H1 (cell line): ENCODE data around the gene MEX3D. TPM values are rescaled to one million over a fixed set of nuclear protein-coding genes. Genes with fewer than 3 reads are reported as not detected.

Source experiments
- CTCF ChIA-PET: fragments of 300-600 bp; sonication (Branson Sonifier 250); formaldehyde crosslinking; loops from one replicate; lab custom pipeline; 2021; ENCODE audit not compliant: partially characterized antibody; lab: Charles Lee
- POLR2A ChIA-PET: fragments of 300-600 bp; sonication (Branson Sonifier 250); formaldehyde crosslinking; loops from one replicate; lab custom pipeline; 2021; ENCODE audit warnings: inconsistent platforms; ENCODE audit not compliant: partially characterized antibody; lab: Charles Lee
- DNase-seq, 2 experiments: peaks; one replicate each; pipeline versions ENCODE4 v3.0.0 to v3.0.0-alpha.2; 2010 to 2022; ENCODE audit warnings: low spot score in 2 of 2, low read depth in 1 of 2, mixed read lengths in 1 of 2
- FAIRE-seq: peaks from 2 replicates; lab custom pipeline; 2011; peaks lifted over from hg19 to GRCh38; lab: Jason Lieb, UNC
- H2AFZ ChIP-seq: 2 replicates; pipeline ENCODE4 v1.8.1; 2012; ENCODE audit warnings: low read length, inconsistent platforms
- H2AK5ac ChIP-seq: 2 replicates; pipeline ENCODE4 v1.6.1; 2013; ENCODE audit warnings: low read depth, low read length
- H2BK120ac ChIP-seq: replicated peaks from 2 replicates; pipeline ENCODE3; 2013; ENCODE audit warnings: low read depth, low read length, inconsistent platforms
- H2BK12ac ChIP-seq: 2 replicates; pipeline ENCODE4 v1.6.1; 2013; ENCODE audit warnings: low read depth, low read length
- H2BK15ac ChIP-seq: 2 replicates; pipeline ENCODE4 v1.6.1; 2013; ENCODE audit warnings: low read length
- H2BK20ac ChIP-seq: 2 replicates; pipeline ENCODE4 v1.6.1; 2013; ENCODE audit warnings: low read length
- H2BK5ac ChIP-seq: 2 replicates; pipeline ENCODE4 v1.6.1; 2013; ENCODE audit warnings: low read depth, low read length
- H3K14ac ChIP-seq: 2 replicates; pipeline ENCODE4 v1.6.1; 2013; ENCODE audit warnings: inconsistent platforms; ENCODE audit not compliant: insufficient read length
- H3K18ac ChIP-seq: 2 replicates; pipeline ENCODE4 v1.6.1; 2013; ENCODE audit warnings: low read length; ENCODE audit errors: extremely low read depth
- H3K23ac ChIP-seq: 2 replicates; pipeline ENCODE4 v1.6.1; 2013; ENCODE audit warnings: inconsistent platforms; ENCODE audit not compliant: insufficient read length
- H3K23me2 ChIP-seq: 2 replicates; pipeline ENCODE4 v1.6.1; 2013; ENCODE audit warnings: low read depth, low read length
- H3K27ac ChIP-seq: 2 replicates; pipeline ENCODE4 v1.6.1; 2011; ENCODE audit warnings: low read depth, low read length, inconsistent platforms
- H3K27me3 ChIP-seq, 4 experiments: replicated peaks in 1 of 4; 1 replicate in 1 of 4; 2 replicates in 3 of 4; pipeline versions ENCODE4 v1.6.1 to v1.8.1; 2011 to 2013; ENCODE audit warnings: low read length in 3 of 4, mild to moderate bottlenecking in 3 of 4, inconsistent platforms in 2 of 4, mixed read lengths in 2 of 4, moderate library complexity in 1 of 4; ENCODE audit not compliant: control insufficient read depth in 3 of 4, insufficient read depth in 3 of 4; ENCODE audit errors: extremely low read depth in 1 of 4
- H3K36me3 ChIP-seq, 4 experiments: 2 replicates each; pipeline versions ENCODE4 v1.6.1 to v1.8.1; 2011 to 2013; ENCODE audit warnings: mild to moderate bottlenecking in 4 of 4, low read length in 3 of 4, moderate library complexity in 2 of 4, control low read depth in 1 of 4, inconsistent platforms in 1 of 4; ENCODE audit not compliant: insufficient read depth in 4 of 4, control insufficient read depth in 2 of 4
- H3K4ac ChIP-seq: replicated peaks from 2 replicates; pipeline ENCODE3; 2013; ENCODE audit warnings: low read length, low read depth, mixed read lengths, inconsistent platforms; ENCODE audit not compliant: insufficient read length
- H3K4me1 ChIP-seq, 4 experiments: replicated peaks in 1 of 4; 1 replicate in 1 of 4; 2 replicates in 3 of 4; pipeline versions ENCODE4 v1.6.1 to v1.8.1; 2011 to 2013; ENCODE audit warnings: low read length in 3 of 4, inconsistent platforms in 2 of 4, mixed read lengths in 1 of 4; ENCODE audit not compliant: insufficient read depth in 4 of 4, control insufficient read depth in 3 of 4
- H3K4me2 ChIP-seq, 2 experiments: 2 replicates each; pipeline versions ENCODE4 v1.6.1 to v1.8.1; 2011 to 2013; ENCODE audit warnings: low read depth in 2 of 2, low read length in 2 of 2, control low read depth in 1 of 2, inconsistent platforms in 1 of 2, mild to moderate bottlenecking in 1 of 2; ENCODE audit not compliant: insufficient read depth in 1 of 2
- H3K4me3 ChIP-seq, 4 experiments: fragments of 200-600, 300-600 bp in 1 of 4; sonication (generic), shearing (Covaris generic), sonication (Bioruptor Twin) in 1 of 4; 2 replicates each; pipeline versions ENCODE4 v1.5.1 to v1.8.1; 2011 to 2016; ENCODE audit warnings: low read length in 4 of 4, low read depth in 3 of 4, control low read depth in 2 of 4, inconsistent platforms in 2 of 4, mild to moderate bottlenecking in 2 of 4, mixed read lengths in 1 of 4, moderate library complexity in 1 of 4; ENCODE audit not compliant: insufficient read depth in 2 of 4; ENCODE audit errors: extremely low read depth in 1 of 4
- H3K56ac ChIP-seq: replicated peaks from 2 replicates; pipeline ENCODE3; 2013; ENCODE audit warnings: low read depth, mild to moderate bottlenecking, mixed read lengths, low read length, inconsistent platforms; ENCODE audit not compliant: insufficient read length
- H3K79me1 ChIP-seq: 2 replicates; pipeline ENCODE4 v1.6.1; 2013; ENCODE audit warnings: low read depth, low read length, control low read depth
- H3K79me2 ChIP-seq, 2 experiments: 2 replicates each; pipeline versions ENCODE4 v1.6.1 to v1.8.1; 2012 to 2013; ENCODE audit warnings: low read length in 2 of 2, mild to moderate bottlenecking in 2 of 2, inconsistent platforms in 1 of 2; ENCODE audit not compliant: insufficient read depth in 2 of 2, control insufficient read depth in 1 of 2
- H3K9ac ChIP-seq, 4 experiments: replicated peaks in 1 of 4; 1 replicate in 1 of 4; 2 replicates in 3 of 4; pipeline versions ENCODE4 v1.6.1 to v1.8.1; 2011 to 2013; ENCODE audit warnings: low read depth in 3 of 4, low read length in 3 of 4, control low read depth in 2 of 4, mild to moderate bottlenecking in 2 of 4, moderate library complexity in 2 of 4, inconsistent platforms in 1 of 4; ENCODE audit errors: extremely low read depth in 1 of 4
- H3K9me3 ChIP-seq, 2 experiments: 2 replicates each; pipeline versions ENCODE4 v1.6.1 to v1.8.1; 2012 to 2013; ENCODE audit warnings: mild to moderate bottlenecking in 2 of 2, moderate library complexity in 2 of 2, control low read depth in 1 of 2, inconsistent platforms in 1 of 2, low read depth in 1 of 2, low read length in 1 of 2, mixed read lengths in 1 of 2; ENCODE audit not compliant: insufficient read depth in 2 of 2
- H4K20me1 ChIP-seq, 2 experiments: replicated peaks in 1 of 2; 2 replicates each; pipeline versions ENCODE3 to v1.8.1; 2011 to 2013; ENCODE audit warnings: inconsistent platforms in 2 of 2, low read length in 2 of 2, mild to moderate bottlenecking in 1 of 2; ENCODE audit not compliant: insufficient read depth in 2 of 2, control insufficient read depth in 1 of 2
- H4K5ac ChIP-seq: 2 replicates; pipeline ENCODE4 v1.6.1; 2013; ENCODE audit warnings: low read length, low read depth, mixed read lengths, inconsistent platforms; ENCODE audit not compliant: insufficient read length
- H4K8ac ChIP-seq: 2 replicates; pipeline ENCODE4 v1.8.0; 2013; ENCODE audit warnings: mild to moderate bottlenecking, moderate library complexity, low read length, inconsistent platforms; ENCODE audit not compliant: insufficient read depth; ENCODE audit errors: extremely low read depth
- H4K91ac ChIP-seq: replicated peaks from 2 replicates; pipeline ENCODE3; 2013; ENCODE audit warnings: low read length, mixed read lengths, inconsistent platforms; ENCODE audit not compliant: insufficient read length
- BACH1 ChIP-seq: IDR thresholded peaks from 2 replicates; pipeline ENCODE4 v1.6.1; 2012; ENCODE audit warnings: low read length, improper control_type of control experiment
- BCL11A ChIP-seq, 2 experiments: IDR thresholded peaks; one replicate each; pipeline ENCODE4 v1.6.1; 2011; ENCODE audit warnings: low read depth in 2 of 2, low read length in 2 of 2, mild to moderate bottlenecking in 2 of 2
- FOSL1 ChIP-seq: IDR thresholded peaks from 2 replicates; pipeline ENCODE4 v1.6.1; 2011; ENCODE audit warnings: mild to moderate bottlenecking, low read depth, low read length, moderate library complexity; ENCODE audit not compliant: insufficient read depth
- KDM1A ChIP-seq: fragments of 200-600, 300-600 bp; sonication (generic); IDR thresholded peaks from 2 replicates; pipeline ENCODE4 v1.7.1; 2016; ENCODE audit warnings: mild to moderate bottlenecking, low read length, borderline replicate concordance
- PHF8 ChIP-seq: fragments of 200-600 bp; sonication (generic); conservative IDR thresholded peaks from 2 replicates; pipeline ENCODE4 v1.7.1; 2012; ENCODE audit warnings: low read depth, mild to moderate bottlenecking, inconsistent platforms, low read length, moderate library complexity
- WGBS, 2 experiments: shearing (Covaris generic) in 1 of 2; methylation state at CpG; one replicate each; pipeline versions ENCODE4 v1.1.6 to v1.1.7; 2013 to 2015; ENCODE audit warnings: low lambda C conversion rate in 2 of 2, mixed read lengths in 2 of 2, inconsistent platforms in 1 of 2, low coverage in 1 of 2, missing lambda C conversion rate in 1 of 2; ENCODE audit not compliant: insufficient replicate concordance in 2 of 2, insufficient coverage in 1 of 2, insufficient read length in 1 of 2; ENCODE audit errors: extremely low coverage in 1 of 2, missing lambda C conversion rate in 1 of 2; 5-methylcytosine and 5-hydroxymethylcytosine counted together
- polyA plus RNA-seq, 7 experiments: library from polyadenylated mRNA; depleted of rRNA in 3 of 7; stranded (reverse) in 5 of 7; unstranded in 2 of 7; fragments of >200 nt in 5 of 7; fragments of 200-250 nt in 2 of 7; gene quantifications; 1 replicate in 5 of 7; 2 replicates in 1 of 7; 4 replicates in 1 of 7; pipeline versions ENCODE4 v1.2.1 to v1.2.3, GENCODE V29; 2011 to 2013; ENCODE audit warnings: missing spikeins in 2 of 7, mixed read lengths in 2 of 7
- total RNA-seq: library from RNA; stranded (reverse); fragmentation: NEBNext Ultra II Directional; extraction: Animal tissue kit (Norgen Biotek cat#: 25700); gene quantifications from 2 replicates; pipeline ENCODE4 v1.2.1, GENCODE V29; 2021
- TF ChIP-seq, protein P1 (sequence below): IDR thresholded peaks from 2 replicates; pipeline ENCODE4 v1.6.1; 2012; ENCODE audit warnings: low read length, inconsistent platforms

Gene MEX3D
- total and polyA plus RNA-seq, 2 of the 8 experiments (the other 6 are each of a cell fraction or from before 2014, with no cell fraction given), result 20.8 to 78.8 TPM

DNA sequence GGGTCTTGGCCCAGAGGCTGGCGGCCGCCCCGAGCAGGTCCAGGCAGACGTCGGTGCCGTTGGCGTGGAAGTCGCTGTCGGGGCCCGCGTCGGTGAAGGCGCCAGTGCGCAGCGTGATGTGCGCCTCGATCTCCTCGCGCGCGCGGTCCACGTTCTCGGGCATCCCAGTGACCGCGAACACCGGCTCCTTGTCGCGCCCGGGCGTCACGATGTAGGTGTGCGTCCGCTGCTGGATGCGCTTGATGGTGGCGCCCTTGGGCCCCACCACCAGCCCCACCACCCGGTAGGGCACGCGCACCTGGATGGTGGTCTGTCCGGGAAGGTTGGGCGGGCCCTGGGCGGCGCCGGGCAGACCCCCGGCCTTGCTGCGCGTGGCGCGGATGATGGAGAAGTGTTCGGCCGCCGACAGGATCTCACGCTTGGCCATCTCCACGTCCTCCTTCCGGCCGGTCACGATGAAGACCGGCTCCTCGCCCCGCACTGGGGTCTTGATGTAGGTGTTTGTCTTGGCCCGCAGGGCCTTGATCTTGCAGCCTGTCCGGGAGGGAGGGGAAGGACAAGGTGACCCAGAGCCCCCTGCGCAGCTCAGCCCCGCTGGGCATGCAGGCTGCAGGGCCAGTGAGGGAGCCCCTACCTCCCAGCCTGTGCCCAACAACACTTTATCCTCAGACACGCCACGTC, 11.6 kb downstream of the MEX3D start:
- Histone ChIP-seq H3K18ac (no peak overlapping the region), H4K8ac (no peak overlapping the region; the same call in 1 of the 2 replicates), H3K36me3 (peaks cover 0 to 16% (median 1%) of the 10 kb centered on the region in 4 experiments; a peak in 4 of 8 replicates), H3K27ac (no peak overlapping the region), H2AK5ac (no peak overlapping the region), H3K4me2 (no peak overlapping the region), H2BK12ac (no peak overlapping the region), H3K4me3 (no peak overlapping the region), H2BK20ac (no peak overlapping the region), H2BK5ac (no peak overlapping the region), H3K4ac (no peak overlapping the region), H3K23me2 (no peaks in the 10 kb centered on the region), H3K27me3 (no peaks in the 10 kb centered on the region), H2BK15ac (no peak overlapping the region), H3K4me1 (no peaks in the 10 kb centered on the region; a peak in 1 of 7 replicates), H3K56ac (no peak overlapping the region), H2AFZ (no peak overlapping the region), H3K79me2 (peaks cover 0 to 26% of the 10 kb centered on the region in 2 experiments; a peak in 2 of 4 replicates), H3K23ac (no peak overlapping the region), H3K79me1 (peaks cover 15% of the 10 kb centered on the region), H4K20me1 (peaks cover 18 to 38% of the 10 kb centered on the region in 2 experiments), H4K91ac (no peak overlapping the region), H3K9ac (no peak overlapping the region; a peak in 1 of 7 replicates), H3K14ac (no peak overlapping the region), H3K9me3 (no peaks in the 10 kb centered on the region), H2BK120ac (no peak overlapping the region), H4K5ac (no peak overlapping the region)
- FAIRE-seq (no peak), DNase-seq (no peak)
- ChIA-PET POLR2A (no interaction called here), CTCF (no interaction called here)
- 98% methylated on average over 21 of the region's 66 CpGs; no CpG with 5 or more reads in 1 of the 2 experiments for WGBS, 2 experiments
- TF ChIP-seq BCL11A (IDR thresholded peaks at IDR 0.05; ENCODE audit: low read depth in 2 of 2, low read length in 2 of 2) (no peak), KDM1A (no peak), BACH1 (no peak), PHF8 (no peak), FOSL1 (no peak)
- TF ChIP-seq, protein P1, sequence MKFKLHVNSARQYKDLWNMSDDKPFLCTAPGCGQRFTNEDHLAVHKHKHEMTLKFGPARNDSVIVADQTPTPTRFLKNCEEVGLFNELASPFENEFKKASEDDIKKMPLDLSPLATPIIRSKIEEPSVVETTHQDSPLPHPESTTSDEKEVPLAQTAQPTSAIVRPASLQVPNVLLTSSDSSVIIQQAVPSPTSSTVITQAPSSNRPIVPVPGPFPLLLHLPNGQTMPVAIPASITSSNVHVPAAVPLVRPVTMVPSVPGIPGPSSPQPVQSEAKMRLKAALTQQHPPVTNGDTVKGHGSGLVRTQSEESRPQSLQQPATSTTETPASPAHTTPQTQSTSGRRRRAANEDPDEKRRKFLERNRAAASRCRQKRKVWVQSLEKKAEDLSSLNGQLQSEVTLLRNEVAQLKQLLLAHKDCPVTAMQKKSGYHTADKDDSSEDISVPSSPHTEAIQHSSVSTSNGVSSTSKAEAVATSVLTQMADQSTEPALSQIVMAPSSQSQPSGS, result no peak
